Left ventricle myocardium inferior (tissue), 1 donor: ENCODE results near the gene FUS. TPM values are rescaled to one million over a fixed set of nuclear protein-coding genes. Genes with fewer than 3 reads are reported as not detected.
"Not testable (repeated sequence)": the region's sequence is repeated elsewhere in the genome, so short reads cannot be mapped to it uniquely, and the experiment has no call there.

Source experiments
- DNase-seq: peaks from one replicate; pipeline ENCODE4 v3.0.0-alpha.2; 2020
- H3K27ac ChIP-seq: fragments of 200-600 bp; replicated peaks from 2 replicates; pipeline ENCODE4 v1.8.0; 2021
- H3K27me3 ChIP-seq: fragments of 200-600 bp; 2 replicates; pipeline ENCODE4 v1.8.0; 2021; ENCODE audit warnings: low read depth
- H3K36me3 ChIP-seq: fragments of 200-600 bp; 2 replicates; pipeline ENCODE4 v1.8.0; 2021
- H3K4me1 ChIP-seq: fragments of 200-600 bp; 2 replicates; pipeline ENCODE4 v1.8.0; 2021
- H3K4me3 ChIP-seq: fragments of 200-600 bp; 2 replicates; pipeline ENCODE4 v1.8.0; 2021; ENCODE audit warnings: mild to moderate bottlenecking, moderate library complexity
- H3K9me3 ChIP-seq: fragments of 200-600 bp; replicated peaks from 2 replicates; pipeline ENCODE4 v1.8.0; 2021
- CTCF ChIP-seq: fragments of 200-600 bp; IDR thresholded peaks from 2 replicates; pipeline ENCODE4 v1.8.0; 2021; ENCODE audit warnings: antibody characterized with exemption, mild to moderate bottlenecking, borderline replicate concordance
- intact Hi-C: fragments of 100-400 bp; cut with micrococcal nuclease; formaldehyde crosslinking; loops from one replicate; pipeline ENCODE4 v1.11.0; 2022
- total RNA-seq: library from RNA; stranded (reverse); fragmentation: NEBNext Ultra II Directional; extraction: Animal tissue kit (Norgen Biotek cat#: 25700); gene quantifications from one replicate; pipeline ENCODE4 v1.2.1, GENCODE V29; 2021
- donor health status: DM: no; HTN: yes; CAD: no; lungs with severe emphysema.

Gene FUS
- total RNA-seq, 1 donor from 2014 or later, result 96.9 TPM

GRCh38 chr16:31147574-31147973, 32.4 kb upstream of the FUS start:
- intact Hi-C loops, result loop anchor here (10.0 kb wide), 1 partner anchor 163 kb away; the partner anchor contains the start of gene HSD3B7
- no peak for DNase-seq
- no peaks in the 10 kb centered on the region for H3K36me3 ChIP-seq
- H3K4me3 ChIP-seq, result no peak overlapping the region
- H3K4me1 ChIP-seq, result peaks cover 10% of the 10 kb centered on the region
- no peaks in the 10 kb centered on the region for H3K9me3 ChIP-seq
- peaks cover 27% of the 10 kb centered on the region for H3K27me3 ChIP-seq
- no peak overlapping the region for H3K27ac ChIP-seq
- no peak for TF ChIP-seq CTCF

- intact Hi-C loops, result loop anchor here (10.0 kb wide), 1 partner anchor 164 kb away; the partner anchor contains the start of gene HSD3B7
- Histone ChIP-seq H3K36me3 (no peaks in the 10 kb centered on the region), H3K4me1 (peaks cover 4% of the 10 kb centered on the region), H3K4me3 (peak overlapping the region; percentile 39), H3K27ac (no peak overlapping the region), H3K27me3 (peaks cover 27% of the 10 kb centered on the region), H3K9me3 (no peaks in the 10 kb centered on the region)
- TF ChIP-seq CTCF, result no peak
- DNase-seq, result no peak
Measured at GRCh38 chr16:31148281-31148728, 31.6 kb upstream of the FUS start.

GRCh38 chr16:31148896-31149295, 31.0 kb upstream of the FUS start:
- H3K27me3 ChIP-seq, result peaks cover 27% of the 10 kb centered on the region
- TF ChIP-seq CTCF, result no peak
- H3K27ac ChIP-seq, result no peak overlapping the region
- H3K9me3 ChIP-seq, result no peaks in the 10 kb centered on the region
- no peak for DNase-seq
- H3K4me1 ChIP-seq, result peaks cover 4% of the 10 kb centered on the region
- intact Hi-C loops, result loop anchor here (10.0 kb wide), 1 partner anchor 164 kb away; the partner anchor contains the start of gene HSD3B7
- H3K4me3 ChIP-seq, result no peak overlapping the region
- no peaks in the 10 kb centered on the region for H3K36me3 ChIP-seq

- Histone ChIP-seq H3K36me3 (no peaks in the 10 kb centered on the region), H3K4me1 (peaks cover 4% of the 10 kb centered on the region), H3K27me3 (peaks cover 27% of the 10 kb centered on the region), H3K27ac (no peak overlapping the region), H3K4me3 (peak overlapping the region; percentile 5), H3K9me3 (no peaks in the 10 kb centered on the region)
- no peak for TF ChIP-seq CTCF
- intact Hi-C loops, result loop anchor here (10.0 kb wide), 1 partner anchor 165 kb away; the partner anchor contains the start of gene HSD3B7
- no peak for DNase-seq
Measured at GRCh38 chr16:31149332-31149731, 30.6 kb upstream of the FUS start.

- no peak for TF ChIP-seq CTCF
- Histone ChIP-seq H3K4me3 (peak within 1 kb of the TSS; percentile 5), H3K27me3 (peaks cover 27% of the 10 kb centered on the region), H3K27ac (peak within 1 kb of the TSS; percentile 23), H3K9me3 (no peaks in the 10 kb centered on the region), H3K36me3 (no peaks in the 10 kb centered on the region), H3K4me1 (peaks cover 4% of the 10 kb centered on the region)
- DNase-seq, result no peak
- intact Hi-C loops, result loop anchor here (10.0 kb wide), 1 partner anchor 165 kb away; the partner anchor contains the start of gene HSD3B7
Measured at GRCh38 chr16:31149894-31150890, 29.7 kb upstream of the FUS start, which contains the start of gene PRSS36. PRSS36 (minus strand) TSS chr16:31150066; CDS start chr16:31150035, 31 bp downstream.

- H3K36me3 ChIP-seq, H3K27ac ChIP-seq, H3K4me3 ChIP-seq, H3K9me3 ChIP-seq, H3K4me1 ChIP-seq, intact Hi-C loops, DNase-seq: not testable (repeated sequence)
- H3K27me3 ChIP-seq, result peaks cover 27% of the 10 kb centered on the region
Measured at GRCh38 chr16:31150976-31151375, 29.0 kb upstream of the FUS start.
